GM12878 (cell line): ENCODE measurements around the gene SRSF8.

ENCODE experiments used
- CTCF ChIP-seq, 3 experiments: IDR thresholded peaks in 2 of 3; conservative IDR thresholded peaks in 1 of 3; 2 replicates each; pipeline ENCODE4 v1.5.1; 2011; ENCODE audit warnings: low read depth in 3 of 3, low read length in 3 of 3, mild to moderate bottlenecking in 3 of 3, control low read depth in 2 of 3, moderate library complexity in 2 of 3, inconsistent platforms in 1 of 3, mixed read lengths in 1 of 3; ENCODE audit not compliant: control insufficient read depth in 2 of 3, insufficient read depth in 1 of 3; ENCODE audit errors: extremely low read depth in 1 of 3
- PKNOX1 ChIP-seq: fragments of 450-650 bp; IDR thresholded peaks from 2 replicates; pipeline ENCODE4 v1.6.1; 2016; ENCODE audit warnings: mild to moderate bottlenecking
- TAF1 ChIP-seq: IDR thresholded peaks from 2 replicates; pipeline ENCODE4 v1.6.1; 2011; ENCODE audit warnings: mild to moderate bottlenecking, low read depth, low read length, borderline replicate concordance
- ZSCAN29 ChIP-seq: fragments of 450-650 bp; IDR thresholded peaks from 2 replicates; pipeline ENCODE4 v1.6.1; 2017; ENCODE audit warnings: mild to moderate bottlenecking, moderate library complexity

DNA sequence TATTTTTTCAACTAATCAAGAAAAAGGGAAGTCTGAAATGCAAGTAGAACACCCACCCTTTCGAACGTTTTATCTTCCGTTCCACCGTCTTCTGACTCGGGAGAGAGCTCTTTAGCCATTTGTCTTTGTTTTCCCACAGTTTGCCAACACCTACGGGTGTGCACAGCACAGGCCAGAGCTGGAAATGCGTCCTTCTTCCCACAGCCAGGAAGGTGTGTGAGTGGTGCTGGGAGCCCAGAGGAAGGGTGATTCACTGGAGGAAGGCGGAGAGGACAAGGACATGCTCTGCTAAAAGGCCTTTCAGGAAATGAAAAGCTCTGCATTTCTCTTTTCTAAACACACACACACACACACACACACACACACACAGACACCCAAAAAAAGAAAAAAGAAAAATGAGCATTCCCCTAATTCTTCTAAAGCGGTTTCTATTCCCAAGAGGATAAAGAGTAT, 41.5 kb downstream of the SRSF8 start:
- no peak for TF ChIP-seq CTCF (IDR thresholded peaks at IDR 0.05 in 2 of 3, conservative IDR thresholded peaks at IDR 0.05 in 1 of 3; ENCODE audit: control insufficient read depth in 2 of 3, extremely low read depth in 1 of 3, insufficient read depth in 1 of 3, low read depth in 3 of 3, low read length in 3 of 3)
- no peak for TF ChIP-seq ZSCAN29
- TF ChIP-seq PKNOX1 = no peak
- no peak for TF ChIP-seq TAF1
